HG03432 (cell line): ENCODE results near the gene SARS1.
A peak's percentile ranks its signal among the peaks of the same experiment; 100 is the strongest.
"Not testable (repeated sequence)": the region's sequence is repeated elsewhere in the genome, so short reads cannot be mapped to it uniquely, and the experiment has no call there.

ENCODE experiments used
- ATAC-seq: cut with Tn5 transposase; IDR thresholded peaks from one replicate; pipeline ENCODE4 v1.9.1; 2021; ENCODE audit warnings: mild to moderate bottlenecking, moderate library complexity; ENCODE audit not compliant: unreplicated experiment

The SARS1 gene

GRCh38 chr1:109272831-109273547 lies 59.3 kb downstream of the SARS1 start:
- no peak for ATAC-seq

GRCh38 chr1:109273570-109274288 lies 60.0 kb downstream of the SARS1 start:
- ATAC-seq: no peak

DNA sequence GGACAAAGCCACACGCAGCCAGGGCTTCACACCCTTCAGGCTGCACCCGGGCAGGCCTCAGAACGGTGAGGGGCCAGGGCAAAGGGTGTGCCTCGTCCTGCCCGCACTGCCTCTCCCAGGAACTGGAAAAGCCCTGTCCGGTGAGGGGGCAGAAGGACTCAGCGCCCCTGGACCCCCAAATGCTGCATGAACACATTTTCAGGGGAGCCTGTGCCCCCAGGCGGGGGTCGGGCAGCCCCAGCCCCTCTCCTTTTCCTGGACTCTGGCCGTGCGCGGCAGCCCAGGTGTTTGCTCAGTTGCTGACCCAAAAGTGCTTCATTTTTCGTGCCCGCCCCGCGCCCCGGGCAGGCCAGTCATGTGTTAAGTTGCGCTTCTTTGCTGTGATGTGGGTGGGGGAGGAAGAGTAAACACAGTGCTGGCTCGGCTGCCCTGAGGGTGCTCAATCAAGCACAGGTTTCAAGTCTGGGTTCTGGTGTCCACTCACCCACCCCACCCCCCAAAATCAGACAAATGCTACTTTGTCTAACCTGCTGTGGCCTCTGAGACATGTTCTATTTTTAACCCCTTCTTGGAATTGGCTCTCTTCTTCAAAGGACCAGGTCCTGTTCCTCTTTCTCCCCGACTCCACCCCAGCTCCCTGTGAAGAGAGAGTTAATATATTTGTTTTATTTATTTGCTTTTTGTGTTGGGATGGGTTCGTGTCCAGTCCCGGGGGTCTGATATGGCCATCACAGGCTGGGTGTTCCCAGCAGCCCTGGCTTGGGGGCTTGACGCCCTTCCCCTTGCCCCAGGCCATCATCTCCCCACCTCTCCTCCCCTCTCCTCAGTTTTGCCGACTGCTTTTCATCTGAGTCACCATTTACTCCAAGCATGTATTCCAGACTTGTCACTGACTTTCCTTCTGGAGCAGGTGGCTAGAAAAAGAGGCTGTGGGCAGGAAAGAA lies 61.1 kb downstream of the SARS1 start:
- ATAC-seq: no peak

GRCh38 chr1:109275706-109276345 lies 62.1 kb downstream of the SARS1 start:
- no peak for ATAC-seq

DNA sequence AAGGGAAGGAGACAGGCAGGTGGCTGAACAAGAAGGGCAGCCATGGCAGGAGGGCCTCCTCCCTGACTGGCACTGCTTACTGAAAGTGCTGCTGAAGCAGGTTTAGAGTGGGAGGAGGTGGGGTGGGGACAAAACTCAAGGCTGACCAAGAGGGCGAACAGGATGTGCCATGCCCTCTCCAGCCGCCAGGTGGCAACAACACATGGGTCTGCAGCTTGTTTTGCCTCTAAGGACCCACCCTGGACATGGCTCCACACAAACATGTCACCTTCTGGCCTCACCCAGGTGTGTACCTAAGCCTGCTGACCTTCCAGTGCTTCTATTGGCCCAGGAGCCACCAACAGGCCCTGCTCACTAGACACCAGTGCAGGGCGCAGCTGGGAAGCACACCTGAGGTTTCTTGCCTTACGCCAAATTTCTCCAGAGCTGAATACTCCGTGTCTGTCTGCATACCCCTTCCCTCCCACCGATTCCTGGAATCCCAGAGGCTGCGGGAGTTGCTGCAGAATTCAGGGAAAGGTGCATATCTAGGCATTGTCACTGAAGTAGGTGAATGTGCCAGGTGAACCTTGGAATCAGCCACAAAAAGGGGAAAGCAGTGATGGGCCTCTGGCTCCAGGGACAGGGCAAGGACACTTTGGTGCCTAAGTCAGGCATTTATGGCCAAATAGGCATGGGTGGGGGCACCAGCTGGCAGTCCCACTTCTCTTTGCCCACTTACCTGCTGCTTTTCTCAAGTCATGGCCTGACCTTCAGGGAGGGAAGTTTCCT lies 63.9 kb downstream of the SARS1 start:
- peak; percentile 84 for ATAC-seq

DNA sequence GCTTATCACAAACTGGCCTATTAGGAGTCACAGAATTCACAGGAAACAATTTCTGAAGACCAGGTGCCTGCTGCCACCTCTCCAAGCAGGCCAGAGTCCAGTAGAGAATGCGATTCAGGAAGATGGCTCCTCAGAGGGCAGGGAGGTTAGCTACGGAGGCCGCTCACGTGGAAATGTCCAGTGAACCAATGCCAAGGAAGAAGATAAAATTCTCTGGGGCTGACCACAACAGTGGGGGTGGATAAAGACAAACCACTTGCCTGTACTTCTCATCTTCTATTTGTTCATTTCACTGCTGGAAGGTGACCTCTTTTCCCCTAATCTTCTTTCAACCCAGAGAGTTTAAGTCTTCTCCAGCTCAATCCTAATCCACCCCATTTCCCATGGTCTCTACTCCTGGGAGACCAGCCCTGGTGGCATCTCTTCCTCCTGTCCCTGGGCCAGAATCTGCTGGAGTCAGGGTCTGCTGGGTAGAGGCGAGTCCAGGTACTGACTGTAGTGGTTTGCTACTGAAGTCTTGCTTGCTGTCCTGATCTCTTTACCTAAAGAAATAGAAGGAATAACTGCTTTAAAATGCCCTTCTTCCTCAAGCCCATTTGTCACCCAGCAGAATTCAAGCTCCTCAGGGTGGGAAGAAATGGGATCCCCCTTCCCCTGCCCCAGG lies 66.0 kb downstream of the SARS1 start:
- ATAC-seq: no peak

DNA sequence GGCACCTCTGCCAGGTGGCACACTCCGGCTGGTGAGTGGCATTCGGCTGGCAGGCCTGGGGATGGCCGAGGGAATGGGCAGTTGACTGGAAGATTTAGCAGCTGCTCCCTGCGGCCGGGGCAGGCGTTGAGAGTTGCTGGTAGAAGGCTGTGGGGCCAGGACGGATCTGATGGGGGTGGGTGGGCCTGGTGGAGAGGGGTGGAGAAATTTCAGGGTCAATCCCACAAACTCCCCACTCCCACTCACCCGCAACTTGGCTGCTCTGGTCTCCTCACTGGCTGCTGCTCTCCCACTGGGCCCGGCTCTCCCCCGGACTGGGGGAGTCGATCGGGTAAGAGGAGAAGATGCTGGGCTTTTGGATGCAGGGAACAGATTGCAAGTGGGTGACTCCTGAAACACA lies 67.1 kb downstream of the SARS1 start:
- no peak for ATAC-seq

DNA sequence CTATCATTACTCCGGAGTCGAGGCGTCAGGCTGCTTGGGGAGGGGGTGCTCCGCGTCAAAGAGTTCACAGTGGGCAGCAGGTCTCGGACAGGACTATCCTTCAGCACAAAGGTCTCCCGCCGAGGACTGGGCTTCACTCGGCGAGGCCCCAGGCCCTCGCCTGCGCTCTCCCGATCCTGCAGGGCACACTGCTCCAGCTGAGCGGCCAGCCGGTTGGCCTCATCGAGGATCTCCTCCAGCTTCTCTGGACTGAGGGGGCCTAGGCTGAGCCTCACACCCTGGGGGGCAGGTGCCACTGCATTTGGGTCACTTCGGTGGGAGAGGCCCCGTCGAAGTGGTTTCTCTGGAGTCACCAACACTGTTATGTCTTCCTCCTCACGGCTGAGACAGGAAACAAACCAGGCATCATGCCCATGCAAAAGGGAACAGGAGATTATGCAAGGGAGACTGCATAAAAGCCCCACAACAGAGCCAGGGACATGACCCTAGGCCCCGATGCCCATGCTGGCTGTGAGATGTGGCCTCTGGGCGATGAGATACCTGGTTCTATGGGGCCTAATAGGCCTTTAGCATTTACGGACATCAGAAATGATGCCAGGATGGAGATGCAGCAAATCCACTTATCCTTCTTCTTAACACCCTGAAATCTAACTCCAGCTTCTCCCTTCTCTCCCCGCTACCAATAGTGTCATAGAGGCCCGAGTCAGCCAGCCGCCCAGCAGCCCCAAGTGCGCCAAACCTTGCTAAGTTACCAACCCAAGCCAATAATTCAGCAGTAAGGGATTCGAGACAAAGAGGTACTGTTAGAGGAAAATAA lies 68.2 kb downstream of the SARS1 start:
- ATAC-seq: no peak

- ATAC-seq: no peak
These were observed 68.8 kb downstream of the SARS1 start for GRCh38 chr1:109282497-109282951.

GRCh38 chr1:109282952-109283747 lies 69.4 kb downstream of the SARS1 start, which contains the start of gene PSRC1:
Gene PSRC1, minus strand, starts transcription at chr1:109283145.
- ATAC-seq: peak; percentile 98

GRCh38 chr1:109283748-109284600 lies 70.3 kb downstream of the SARS1 start:
- no peak for ATAC-seq

- not testable (repeated sequence) for ATAC-seq
These were observed 73.0 kb downstream of the SARS1 start for GRCh38 chr1:109286762-109287161.
